Measurements from ENCODE around the gene ZC3H7B. TPM values are rescaled to one million over a fixed set of nuclear protein-coding genes. Genes with fewer than 3 reads are reported as not detected.

ZC3H7B gene
- polyA plus RNA-seq, 1 donor (not counting 4 experiments of a cell fraction or from before 2014, with no cell fraction given): 24.2 TPM

DNA sequence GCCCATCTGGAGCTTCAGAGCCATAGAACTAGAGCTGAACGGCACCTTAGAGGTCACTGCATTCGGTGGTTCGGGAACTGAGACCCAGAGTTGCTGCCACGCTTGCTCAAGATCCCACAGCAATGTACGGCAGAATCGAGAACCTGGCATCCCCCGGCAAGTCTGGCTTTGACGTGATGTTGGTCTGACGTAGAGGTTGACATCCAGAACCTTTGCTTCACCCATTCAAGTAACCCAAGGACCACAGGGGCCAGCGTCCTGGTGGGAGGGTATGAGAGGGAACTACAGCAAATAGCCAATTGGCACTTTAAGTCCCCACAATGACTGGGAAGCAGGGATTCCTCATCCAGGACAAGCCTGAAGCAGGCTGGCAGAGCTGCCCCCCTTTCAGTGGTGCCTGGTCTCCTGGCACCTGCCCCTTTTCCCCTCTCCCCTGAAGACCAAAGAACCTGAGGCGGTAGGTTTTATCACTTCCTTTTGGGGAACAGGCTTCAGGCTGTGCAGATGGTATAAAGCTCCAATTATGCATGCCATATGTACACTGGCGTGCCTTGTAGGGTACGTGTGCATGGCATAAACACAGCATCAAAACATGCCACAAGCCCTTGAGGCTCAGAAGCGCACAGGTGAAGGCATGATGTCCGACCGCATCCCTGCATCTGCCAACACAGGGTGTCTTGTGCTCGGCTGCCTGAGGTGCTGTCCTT lies 65.2 kb downstream of the ZC3H7B start:
- peaks cover 24% of the 10 kb centered on the region for H3K4me1 ChIP-seq (ENCODE audit: control insufficient read depth, extremely low read depth, insufficient read depth, low read length)
- no peak for TF ChIP-seq EZH2 (IDR thresholded peaks at IDR 0.05; ENCODE audit: low read length)
- no peak for TF ChIP-seq CTCF (optimal IDR thresholded peaks at IDR 0.05 in 1 of 3, IDR thresholded peaks at IDR 0.05 in 1 of 3, conservative IDR thresholded peaks at IDR 0.05 in 1 of 3; ENCODE audit: extremely low read depth in 1 of 3, insufficient read depth in 2 of 3, low read length in 3 of 3)
- DNase-seq (ENCODE audit: low read depth, low spot score) (no peak), FAIRE-seq (peak; percentile 95)
- H3K4me2 ChIP-seq (ENCODE audit: control insufficient read depth, extremely low read depth, insufficient read depth, low read depth, low read length): peak overlapping the region; percentile 82
- no peaks in the 10 kb centered on the region for H3K36me3 ChIP-seq (ENCODE audit: control insufficient read depth in 2 of 2, extremely low read depth in 1 of 2, insufficient read depth in 2 of 2, low read length in 2 of 2)
- no peaks in the 10 kb centered on the region for H3K9me3 ChIP-seq (ENCODE audit: control insufficient read depth, low read depth, low read length)
- H3K4me3 ChIP-seq (ENCODE audit: control insufficient read depth in 2 of 3, extremely low read depth in 1 of 3, insufficient read depth in 2 of 3, low read depth in 1 of 3, low read length in 3 of 3): peak overlapping the region in 1 of 3 experiments; percentile 54
- dilution Hi-C loops (cut with MboI; ENCODE audit: extremely low pct_ligation_motif_present, low sequenced_read_pairs): no loop called here
- no peaks in the 10 kb centered on the region for H3K79me2 ChIP-seq (ENCODE audit: control insufficient read depth, insufficient read depth, low read length)
- H4K20me1 ChIP-seq (ENCODE audit: control insufficient read depth, extremely low read depth, insufficient read depth, low read length): no peaks in the 10 kb centered on the region
- no peak overlapping the region for H3K27ac ChIP-seq (ENCODE audit: control insufficient read depth, insufficient read depth, low read length)
- peak overlapping the region; percentile 68 for H2AFZ ChIP-seq (ENCODE audit: control insufficient read depth, low read length)
- H3K27me3 ChIP-seq (ENCODE audit: control insufficient read depth, extremely low read depth, insufficient read depth, low read length): peaks cover 31% of the 10 kb centered on the region
- H3K9ac ChIP-seq (ENCODE audit: control insufficient read depth, extremely low read depth, insufficient read depth, low read length): peak overlapping the region; percentile 13
- H3K9me1 ChIP-seq (ENCODE audit: control insufficient read depth, extremely low read depth, insufficient read depth, low read length): peaks cover 3% of the 10 kb centered on the region

DNA sequence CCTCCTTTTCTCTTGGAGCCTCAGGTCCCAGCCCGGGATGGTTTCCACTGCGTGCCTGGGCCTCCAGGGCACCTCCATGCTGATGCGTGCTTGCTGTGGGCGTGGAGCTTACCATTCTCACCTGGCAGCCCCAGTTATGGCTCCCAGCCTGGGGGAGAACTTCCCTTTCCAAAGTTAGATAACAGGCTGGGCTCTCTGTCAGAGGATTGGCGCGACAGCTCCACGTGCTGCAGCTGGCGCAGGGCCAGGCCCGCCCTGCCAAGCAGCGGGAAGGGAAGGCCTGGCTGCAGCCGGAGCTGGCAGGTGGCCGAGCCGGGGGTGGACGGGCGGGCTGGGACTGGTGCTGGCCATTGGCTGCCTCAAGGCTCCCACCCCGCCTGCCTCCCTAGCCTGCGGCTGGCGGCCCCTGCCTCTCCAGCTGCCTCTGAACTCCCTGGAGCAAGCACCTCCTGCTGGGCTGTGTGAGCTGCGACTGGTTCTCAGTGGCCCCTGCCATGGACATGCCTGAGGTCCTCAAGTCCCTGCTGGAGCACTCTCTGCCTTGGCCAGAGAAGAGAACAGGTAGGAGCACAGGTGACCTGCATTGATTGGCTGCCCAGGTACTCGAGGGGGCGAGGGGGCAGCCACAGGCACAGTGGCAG lies 65.8 kb downstream of the ZC3H7B start:
- peak overlapping the region; percentile 82 for H3K4me2 ChIP-seq (ENCODE audit: control insufficient read depth, extremely low read depth, insufficient read depth, low read depth, low read length)
- H3K27me3 ChIP-seq (ENCODE audit: control insufficient read depth, extremely low read depth, insufficient read depth, low read length): peaks cover 34% of the 10 kb centered on the region
- peak; percentile 88 for DNase-seq (ENCODE audit: low read depth, low spot score)
- no peaks in the 10 kb centered on the region for H3K79me2 ChIP-seq (ENCODE audit: control insufficient read depth, insufficient read depth, low read length)
- no peak for TF ChIP-seq EZH2 (IDR thresholded peaks at IDR 0.05; ENCODE audit: low read length)
- peak; percentile 16 to 41 (median 27) for TF ChIP-seq CTCF (optimal IDR thresholded peaks at IDR 0.05 in 1 of 3, IDR thresholded peaks at IDR 0.05 in 1 of 3, conservative IDR thresholded peaks at IDR 0.05 in 1 of 3; ENCODE audit: extremely low read depth in 1 of 3, insufficient read depth in 2 of 3, low read length in 3 of 3)
- peak overlapping the region; percentile 68 for H2AFZ ChIP-seq (ENCODE audit: control insufficient read depth, low read length)
- peaks cover 3% of the 10 kb centered on the region for H3K9me1 ChIP-seq (ENCODE audit: control insufficient read depth, extremely low read depth, insufficient read depth, low read length)
- H4K20me1 ChIP-seq (ENCODE audit: control insufficient read depth, extremely low read depth, insufficient read depth, low read length): no peaks in the 10 kb centered on the region
- no peak overlapping the region for H3K27ac ChIP-seq (ENCODE audit: control insufficient read depth, insufficient read depth, low read length)
- H3K9me3 ChIP-seq (ENCODE audit: control insufficient read depth, low read depth, low read length): no peaks in the 10 kb centered on the region
- no peak for FAIRE-seq
- H3K4me3 ChIP-seq (ENCODE audit: control insufficient read depth in 2 of 3, extremely low read depth in 1 of 3, insufficient read depth in 2 of 3, low read depth in 1 of 3, low read length in 3 of 3): peak overlapping the region in 2 of 3 experiments; percentile 18 to 54
- peaks cover 24% of the 10 kb centered on the region for H3K4me1 ChIP-seq (ENCODE audit: control insufficient read depth, extremely low read depth, insufficient read depth, low read length)
- peak overlapping the region; percentile 15 for H3K9ac ChIP-seq (ENCODE audit: control insufficient read depth, extremely low read depth, insufficient read depth, low read length)
- dilution Hi-C loops (cut with MboI; ENCODE audit: extremely low pct_ligation_motif_present, low sequenced_read_pairs): no loop called here
- no peaks in the 10 kb centered on the region for H3K36me3 ChIP-seq (ENCODE audit: control insufficient read depth in 2 of 2, extremely low read depth in 1 of 2, insufficient read depth in 2 of 2, low read length in 2 of 2)

All from keratinocyte (primary cell).